ENCODE data around the gene KCTD1.

DNA sequence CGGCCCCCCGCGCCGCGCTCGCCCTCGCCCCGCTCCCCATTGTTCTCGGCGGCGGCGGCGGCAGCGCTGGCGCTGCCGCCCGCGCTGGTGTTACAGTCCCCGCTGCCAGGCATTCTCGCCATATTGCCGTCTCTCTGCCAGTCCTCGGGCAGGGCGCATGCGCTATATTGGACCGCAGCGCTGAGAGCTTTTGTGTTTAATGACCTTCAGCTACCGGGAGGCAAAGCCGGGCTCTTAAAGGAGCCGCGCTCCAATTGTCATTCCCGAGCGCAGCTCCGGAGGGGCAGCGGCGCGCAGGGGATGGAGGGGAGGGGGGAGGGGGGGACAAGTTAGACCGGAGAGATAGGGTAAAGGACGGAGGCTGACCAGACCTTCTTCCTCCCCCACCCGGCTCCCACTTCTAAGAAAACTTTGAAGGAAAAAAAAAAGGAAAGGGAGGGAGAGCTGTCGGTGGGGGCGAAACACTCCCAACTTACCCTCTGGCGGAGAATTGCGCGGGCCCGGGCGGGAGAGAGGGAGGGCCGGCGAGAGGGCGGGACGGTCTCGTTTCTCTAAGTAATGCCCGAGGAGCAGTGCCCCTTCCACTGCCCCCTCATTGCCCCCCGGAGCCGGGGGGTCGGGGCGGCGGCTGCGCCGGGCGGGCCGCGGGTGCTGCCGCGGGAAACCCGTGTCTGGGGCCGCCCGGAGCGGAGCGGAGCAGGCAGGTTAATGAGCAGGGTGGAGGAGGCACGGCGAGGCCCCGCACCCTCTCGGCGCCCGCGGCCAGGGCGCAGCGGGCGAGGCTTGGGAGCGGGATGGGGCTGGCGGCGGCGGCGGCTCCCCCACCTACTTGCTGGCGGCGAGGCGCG is at the start of gene KCTD1:
- no peak for TF ChIP-seq CTCF (IDR thresholded peaks at IDR 0.05)
- no peak for TF ChIP-seq POLR2A (IDR thresholded peaks at IDR 0.05)

Measured in lower leg skin (tissue), 3 donors.